HG03045 (cell line): ENCODE results near the gene DUS3L.
"Not testable (repeated sequence)": the region's sequence is repeated elsewhere in the genome, so short reads cannot be mapped to it uniquely, and the experiment has no call there.

Experiments used
- ATAC-seq: cut with Tn5 transposase; IDR thresholded peaks from one replicate; pipeline ENCODE4 v1.9.1; 2021; ENCODE audit warnings: mild to moderate bottlenecking, moderate library complexity; ENCODE audit not compliant: unreplicated experiment

DUS3L gene

DNA sequence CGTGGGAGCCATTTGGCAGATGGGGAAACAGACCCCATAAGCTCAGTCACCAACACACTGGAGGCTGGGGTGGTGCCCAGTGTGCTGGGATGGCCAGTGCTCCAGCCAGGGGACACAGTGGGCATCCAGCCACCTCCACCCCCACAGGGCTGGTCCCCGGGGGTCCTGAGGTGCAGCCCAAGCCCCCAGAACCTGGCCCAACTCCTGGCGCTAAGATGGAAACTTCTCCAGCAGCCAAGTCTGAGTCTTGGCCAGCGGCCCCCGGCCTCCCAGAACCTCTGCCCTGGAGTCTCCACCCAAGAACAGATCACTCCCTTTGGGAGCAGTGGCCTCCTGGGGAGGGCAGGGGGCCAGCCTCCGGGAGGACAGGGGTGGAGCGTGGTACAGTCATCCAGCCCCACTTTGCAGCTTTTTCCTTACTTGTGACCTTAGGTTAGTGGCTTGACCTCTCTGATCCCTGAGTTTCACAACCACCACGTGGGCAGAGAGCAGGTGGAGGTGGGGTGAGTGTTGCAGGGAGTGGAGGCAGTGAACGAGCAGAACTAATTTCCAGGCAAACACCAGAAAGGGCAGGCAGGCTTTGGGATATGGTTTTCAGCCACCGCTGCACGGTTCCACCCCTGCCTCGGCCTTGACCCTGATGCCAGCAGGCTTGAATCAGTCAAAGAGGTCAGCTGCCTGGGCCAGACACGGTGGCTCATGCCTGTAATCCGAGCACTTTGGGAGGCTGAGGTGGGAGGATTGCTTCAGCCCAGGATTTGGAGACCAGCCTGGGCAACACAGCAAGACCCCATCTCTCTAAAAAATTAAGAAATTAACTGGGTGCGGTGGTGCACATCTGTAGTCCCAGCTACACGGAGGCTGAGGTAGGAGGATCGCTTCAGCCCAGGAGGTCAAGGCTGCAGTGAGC lies 9.7 kb upstream of the DUS3L start:
- no peak for ATAC-seq

- no peak for ATAC-seq
These were observed 8.6 kb upstream of the DUS3L start for GRCh38 chr19:5799247-5800241.

DNA sequence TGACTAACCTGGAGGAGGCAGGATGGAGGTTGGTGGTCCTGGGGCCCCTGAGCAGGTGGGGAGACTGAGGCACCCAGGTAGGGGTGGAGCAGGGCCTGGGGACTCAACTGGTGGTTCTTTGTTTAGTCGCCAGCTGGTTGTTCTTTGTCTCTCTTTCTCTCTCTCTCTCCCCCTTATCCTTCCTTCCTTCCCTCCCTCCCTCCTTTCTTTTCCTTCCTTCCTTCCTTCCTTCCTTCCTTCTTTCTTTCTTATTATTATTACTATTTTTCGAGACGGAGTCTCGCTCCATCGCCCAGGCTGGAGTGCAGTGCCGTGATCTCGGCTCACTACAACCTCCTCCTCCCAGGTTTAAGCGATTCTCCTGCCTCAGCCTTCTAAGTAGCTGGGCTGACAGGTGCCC lies 7.3 kb upstream of the DUS3L start:
- no peak for ATAC-seq

DNA sequence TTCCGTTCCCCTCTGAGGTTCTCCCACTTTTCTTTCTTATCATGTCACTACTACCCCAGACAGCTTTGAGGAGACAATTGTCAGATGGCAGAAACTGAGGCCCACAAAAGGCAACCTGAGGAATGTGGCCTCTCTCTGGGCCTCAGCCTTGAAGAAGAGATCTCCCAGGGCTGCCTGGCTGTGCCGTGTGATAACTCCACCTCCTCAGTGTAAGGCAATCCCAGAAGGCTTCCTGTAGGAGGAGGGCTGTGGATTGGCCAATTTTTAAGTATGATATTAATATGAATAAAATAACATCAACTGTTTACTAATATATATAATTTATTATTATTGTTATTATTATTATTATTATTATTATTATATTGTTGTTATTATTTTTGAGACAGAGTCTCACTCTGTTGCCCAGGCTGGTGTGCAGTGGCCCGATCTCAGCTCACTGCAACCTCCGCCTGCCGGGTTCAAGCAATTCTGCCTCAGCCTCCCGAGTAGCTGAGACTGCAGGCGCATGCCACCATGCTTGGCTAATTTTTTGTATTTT lies 4.5 kb upstream of the DUS3L start:
- ATAC-seq: no peak

- ATAC-seq: no peak
These were observed 2.2 kb upstream of the DUS3L start for GRCh38 chr19:5793188-5793587.

DNA sequence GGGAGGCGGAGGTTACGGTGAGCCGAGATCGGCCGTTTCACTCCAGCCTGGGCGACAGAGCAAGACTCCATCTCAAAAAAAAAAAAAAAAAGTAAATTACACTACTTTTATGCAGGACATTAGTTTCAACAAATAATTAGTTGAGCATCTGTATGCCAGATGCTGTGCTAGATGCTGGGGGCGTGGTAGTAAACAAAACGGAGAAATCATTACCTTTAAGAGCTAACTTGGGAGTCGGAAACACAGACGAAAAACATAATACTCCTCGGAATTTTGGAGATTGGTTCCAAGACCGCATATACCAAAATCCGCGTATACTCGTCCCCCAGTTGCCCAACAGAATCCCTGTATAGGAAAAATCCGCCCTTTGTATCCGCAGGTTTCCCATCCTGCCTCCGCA lies 1.3 kb upstream of the DUS3L start:
- no peak for ATAC-seq

GRCh38 chr19:5789886-5790558 lies 941 bp downstream of the DUS3L start:
- no peak for ATAC-seq

GRCh38 chr19:5789351-5789761 lies 1.6 kb downstream of the DUS3L start:
- no peak for ATAC-seq

DNA sequence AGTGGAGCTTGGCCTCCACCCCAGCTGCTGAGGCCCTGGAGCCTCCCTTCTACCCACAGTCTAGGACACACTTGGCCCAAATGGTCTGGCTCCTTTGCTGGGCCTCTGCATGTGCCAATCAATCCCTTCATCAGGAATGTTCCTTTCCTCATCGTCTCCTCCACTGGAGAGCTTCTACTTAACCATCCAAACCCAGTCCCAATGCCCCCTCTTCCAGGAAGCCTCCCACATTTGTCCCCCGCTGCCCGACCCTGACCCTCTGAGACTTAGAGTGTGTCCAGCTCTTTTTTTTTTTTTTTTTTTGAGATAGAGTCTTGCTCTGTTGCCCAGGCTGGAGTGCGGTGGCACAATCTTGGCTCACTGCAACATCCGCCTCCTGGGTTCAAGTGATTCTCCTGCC lies 2.5 kb downstream of the DUS3L start:
- no peak for ATAC-seq

GRCh38 chr19:5787409-5788182 lies 3.4 kb downstream of the DUS3L start:
- ATAC-seq: no peak

- ATAC-seq: no peak
These were observed 4.2 kb downstream of the DUS3L start for GRCh38 chr19:5786593-5787408.

GRCh38 chr19:5785423-5785822 lies 5.5 kb downstream of the DUS3L start:
- ATAC-seq: no peak

DNA sequence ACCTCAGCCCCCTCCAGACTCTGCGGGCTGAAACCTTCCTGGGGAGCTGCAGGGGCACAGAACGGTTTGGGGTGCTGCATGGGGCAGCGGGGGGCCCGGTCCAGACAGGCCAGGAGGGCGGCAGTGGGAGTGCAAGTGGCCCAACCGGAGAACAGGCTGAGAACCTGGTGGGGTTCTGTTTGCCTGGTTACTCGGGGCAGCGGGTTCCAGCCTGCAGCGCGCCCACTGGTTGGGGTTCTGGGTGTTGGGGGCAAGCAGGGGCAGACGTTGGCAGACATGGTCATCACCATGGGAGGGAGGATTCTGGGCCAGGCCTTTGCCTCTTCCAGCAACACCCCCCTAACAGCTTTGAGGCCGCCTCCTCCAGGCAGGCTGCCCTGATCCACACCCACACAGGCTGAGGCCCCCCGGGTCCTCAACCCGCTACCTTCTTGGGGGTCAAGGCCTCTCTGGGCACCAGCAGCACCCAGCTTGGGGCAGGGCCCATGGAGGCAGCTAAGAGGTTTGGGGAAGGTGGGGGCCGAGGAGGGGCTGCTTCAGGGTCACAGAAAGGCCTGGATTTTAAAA lies 6.3 kb downstream of the DUS3L start, which contains the start of gene PRR22:
TSS of gene PRR22 (minus strand) at position 166 of the 567 bp plus-strand sequence. CDS start at position 80, 86 bp downstream.
- ATAC-seq: no peak

DNA sequence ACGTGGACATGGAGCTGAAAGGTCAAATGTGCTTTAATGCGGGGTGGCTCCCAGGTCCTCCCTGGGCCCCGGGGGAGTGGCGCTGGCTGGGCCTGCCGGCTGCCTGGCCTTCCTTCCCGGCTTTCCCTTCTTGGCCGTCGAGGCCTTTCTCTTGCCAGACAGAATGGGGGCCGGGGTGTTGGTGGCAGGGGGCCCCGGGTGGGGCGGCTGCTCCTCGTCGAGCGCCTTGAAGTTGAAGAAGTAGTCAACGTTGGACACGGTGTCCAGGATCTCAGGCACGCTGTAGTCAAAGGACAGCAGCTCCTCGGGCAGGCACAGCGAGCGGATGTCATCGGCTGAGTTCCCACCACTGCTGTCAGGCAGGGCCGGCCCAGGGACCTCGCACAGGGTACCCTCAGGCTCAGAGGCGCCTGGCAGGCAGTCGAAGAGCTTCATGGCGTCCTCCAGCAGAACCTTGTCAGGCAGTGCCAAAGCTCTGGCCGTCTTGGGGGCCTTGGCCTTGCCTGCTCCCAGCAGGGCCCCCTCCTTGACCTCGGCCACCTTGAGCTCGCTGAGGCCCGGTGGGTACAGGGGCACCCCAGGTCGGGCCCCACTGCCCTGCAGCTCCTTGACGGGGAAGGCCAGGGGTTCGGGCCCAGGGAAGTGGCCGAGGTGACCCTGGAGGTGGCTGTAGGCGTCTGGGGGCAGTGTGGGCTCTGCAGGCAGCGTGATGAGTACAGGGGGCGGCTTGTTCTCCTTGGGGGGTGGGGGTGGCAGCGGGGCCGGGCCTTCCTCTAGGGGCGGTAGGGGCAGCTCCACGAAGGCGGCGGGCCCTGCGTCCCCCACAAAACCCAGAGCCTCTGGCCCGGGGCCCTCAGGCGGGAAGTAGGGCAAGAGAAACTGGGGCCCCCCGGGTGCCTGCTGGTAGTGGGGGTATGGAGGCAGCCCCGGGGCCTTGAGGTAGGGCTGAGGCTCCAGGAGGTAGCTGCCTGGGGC lies 7.7 kb downstream of the DUS3L start:
- ATAC-seq: no peak

- ATAC-seq: no peak
These were observed 8.6 kb downstream of the DUS3L start for GRCh38 chr19:5782322-5782721.

GRCh38 chr19:5780916-5781315 lies 10.0 kb downstream of the DUS3L start:
- ATAC-seq: not testable (repeated sequence)

DNA sequence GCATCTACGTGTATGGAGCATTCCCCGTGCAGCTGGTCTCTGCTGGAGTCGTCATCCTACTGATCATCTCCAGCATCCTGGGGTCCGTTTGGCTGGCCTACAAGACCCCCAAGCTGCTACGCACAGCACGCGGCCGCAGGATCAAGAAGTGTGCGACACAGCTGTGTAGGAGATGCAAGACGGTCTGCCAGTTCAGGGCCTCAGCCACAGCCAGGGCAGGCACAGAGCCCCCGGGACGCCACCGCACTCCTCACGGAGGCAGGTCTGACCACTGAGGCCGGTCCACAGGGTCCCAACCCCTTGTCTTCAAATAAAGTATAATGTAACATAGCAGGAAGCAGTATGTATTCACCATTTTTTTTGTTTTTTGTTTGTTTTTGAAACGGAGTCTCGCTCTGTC lies 12.6 kb downstream of the DUS3L start:
- ATAC-seq: no peak
